IPS-15b (cell line): ENCODE results near the gene C18orf54.

Experiments
- H3K27me3 ChIP-seq: one replicate; pipeline ENCODE4 v1.6.1; 2013; ENCODE audit warnings: low read length; ENCODE audit not compliant: control insufficient read depth, insufficient read depth
- H3K36me3 ChIP-seq: one replicate; pipeline ENCODE4 v1.6.1; 2013; ENCODE audit warnings: low read length; ENCODE audit not compliant: control insufficient read depth, insufficient read depth
- H3K4me1 ChIP-seq: one replicate; pipeline ENCODE4 v1.6.1; 2013; ENCODE audit warnings: mild to moderate bottlenecking, low read length; ENCODE audit not compliant: control insufficient read depth, insufficient read depth
- H3K4me3 ChIP-seq: one replicate; pipeline ENCODE4 v1.5.1; 2013; ENCODE audit warnings: low read depth, low read length
- H3K9ac ChIP-seq: one replicate; pipeline ENCODE4 v1.6.1; 2013; ENCODE audit warnings: low read depth, mild to moderate bottlenecking, low read length
- H3K9me3 ChIP-seq: one replicate; pipeline ENCODE4 v1.6.1; 2013; ENCODE audit warnings: mild to moderate bottlenecking, low read length; ENCODE audit not compliant: control insufficient read depth, insufficient read depth

The C18orf54 gene

DNA sequence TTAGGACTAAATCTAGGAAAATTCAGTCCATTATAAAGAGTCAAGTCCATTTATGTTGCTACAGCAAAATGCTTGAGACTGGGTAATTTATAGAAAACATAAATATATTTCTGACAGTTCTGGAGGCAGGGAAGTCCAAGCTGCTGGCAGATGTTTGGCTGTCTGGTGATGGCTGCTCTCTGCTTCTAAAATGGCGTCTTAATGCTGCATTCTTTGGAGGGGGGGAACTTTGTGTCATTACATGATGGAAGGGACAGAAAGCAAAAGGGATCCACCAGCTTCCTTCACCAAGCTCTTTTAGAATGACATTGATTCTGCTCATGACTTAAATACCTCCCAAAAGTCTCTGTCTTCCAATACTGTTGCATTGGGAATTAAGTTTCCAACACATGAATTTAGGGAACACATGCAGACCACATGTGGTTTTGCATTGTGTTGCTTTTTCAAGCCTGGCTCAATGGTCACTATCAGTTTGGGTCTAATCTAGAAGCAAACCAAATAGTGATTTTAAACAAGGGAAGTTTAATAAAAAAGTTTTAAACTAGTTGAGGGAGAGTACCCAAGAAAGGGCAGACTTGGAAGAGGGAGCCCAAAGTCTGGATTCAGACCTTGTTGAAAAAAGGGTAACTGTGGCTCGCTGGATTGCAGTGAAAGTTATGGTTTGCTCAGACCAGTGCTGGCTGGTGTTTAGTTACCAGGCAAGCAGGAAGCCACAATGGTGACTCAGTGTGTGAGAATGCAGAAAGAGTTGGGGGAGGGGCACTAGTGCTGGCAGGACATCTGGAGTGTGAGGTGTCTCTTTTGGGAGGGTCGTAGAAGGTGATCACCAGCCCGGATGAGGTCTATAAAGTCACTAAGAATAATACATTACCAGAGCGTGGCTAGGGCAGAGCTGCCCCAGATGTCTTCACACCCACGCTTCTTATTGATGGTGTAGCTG is 30.8 kb downstream of the C18orf54 start:
- H3K9me3 ChIP-seq, result no peaks in the 10 kb centered on the region
- no peaks in the 10 kb centered on the region for H3K36me3 ChIP-seq
- H3K4me1 ChIP-seq, result peaks cover 20% of the 10 kb centered on the region
- no peaks in the 10 kb centered on the region for H3K27me3 ChIP-seq
- H3K9ac ChIP-seq, result no peak overlapping the region
- peak overlapping the region; percentile 4 for H3K4me3 ChIP-seq

DNA sequence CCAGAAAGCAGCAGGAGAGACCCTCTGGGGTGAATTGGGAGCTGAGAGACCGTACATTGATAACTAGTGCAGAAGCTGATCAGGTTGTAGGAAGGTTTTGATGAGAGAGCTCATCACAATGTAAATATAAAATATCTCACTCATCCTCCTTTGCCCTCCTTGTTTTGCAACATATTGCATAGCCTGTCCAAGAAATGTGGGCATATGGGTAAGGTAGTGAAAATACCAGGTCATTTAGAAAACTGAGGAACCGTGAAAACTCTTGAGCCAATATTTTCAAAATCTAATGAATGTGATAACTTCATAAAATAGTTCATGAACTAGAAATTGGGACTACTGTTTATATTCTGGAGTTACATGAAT is 31.4 kb downstream of the C18orf54 start:
- Histone ChIP-seq H3K9ac (no peak overlapping the region), H3K4me1 (peaks cover 20% of the 10 kb centered on the region)

DNA sequence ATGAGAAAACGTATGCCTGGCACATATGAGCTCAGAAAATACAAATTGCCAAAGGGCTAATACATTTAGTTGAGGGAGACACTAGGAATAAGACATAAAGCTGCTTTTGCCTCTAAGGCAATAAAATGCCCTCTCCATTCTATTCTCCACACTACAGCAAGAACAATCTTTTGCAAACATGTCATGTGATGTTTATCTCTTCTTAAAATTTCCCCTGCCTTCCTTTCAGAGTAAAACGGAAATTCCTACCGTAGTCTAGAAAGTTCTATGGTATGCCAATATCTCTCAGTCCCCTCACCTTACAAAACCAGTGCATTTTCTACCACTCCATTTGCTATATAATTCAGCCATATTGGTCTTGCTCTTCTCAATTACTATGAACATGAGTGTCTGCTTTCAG is 33.1 kb downstream of the C18orf54 start:
- Histone ChIP-seq H3K4me3 (no peak overlapping the region), H3K36me3 (no peaks in the 10 kb centered on the region), H3K4me1 (peaks cover 16% of the 10 kb centered on the region), H3K27me3 (no peaks in the 10 kb centered on the region), H3K9ac (no peak overlapping the region), H3K9me3 (no peaks in the 10 kb centered on the region)

More for the DNA sequence above, 31.4 kb downstream of the C18orf54 start:
- no peaks in the 10 kb centered on the region for H3K36me3 ChIP-seq
- H3K4me3 ChIP-seq, result no peak overlapping the region
- H3K9me3 ChIP-seq, result no peaks in the 10 kb centered on the region
- no peaks in the 10 kb centered on the region for H3K27me3 ChIP-seq

DNA sequence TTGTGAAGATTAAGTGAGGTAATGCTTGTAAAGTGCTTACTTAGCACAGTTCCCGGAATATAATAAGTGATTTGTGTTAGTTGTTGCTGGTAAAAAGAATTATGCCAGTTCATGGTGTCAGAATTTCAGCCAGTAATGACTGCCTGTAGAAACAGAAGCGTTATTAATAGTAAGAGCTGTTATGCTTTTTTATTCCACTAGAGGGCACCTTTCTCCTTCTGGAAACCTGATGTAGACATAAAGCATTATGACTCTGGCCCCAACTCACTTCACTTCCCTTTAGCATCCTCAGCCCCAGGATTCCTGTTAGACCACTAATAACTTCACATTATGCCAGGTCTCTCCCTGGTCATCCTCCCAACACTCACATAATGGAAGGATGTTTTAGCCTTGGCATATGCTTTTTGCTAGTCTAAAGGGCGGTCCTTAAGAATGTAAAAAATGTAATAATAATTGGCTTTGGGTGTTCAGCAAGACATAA is 34.9 kb downstream of the C18orf54 start:
- no peak overlapping the region for H3K9ac ChIP-seq
- H3K36me3 ChIP-seq, result no peaks in the 10 kb centered on the region
- H3K27me3 ChIP-seq, result no peaks in the 10 kb centered on the region
- H3K9me3 ChIP-seq, result no peaks in the 10 kb centered on the region
- H3K4me1 ChIP-seq, result peaks cover 12% of the 10 kb centered on the region
- H3K4me3 ChIP-seq, result no peak overlapping the region

DNA sequence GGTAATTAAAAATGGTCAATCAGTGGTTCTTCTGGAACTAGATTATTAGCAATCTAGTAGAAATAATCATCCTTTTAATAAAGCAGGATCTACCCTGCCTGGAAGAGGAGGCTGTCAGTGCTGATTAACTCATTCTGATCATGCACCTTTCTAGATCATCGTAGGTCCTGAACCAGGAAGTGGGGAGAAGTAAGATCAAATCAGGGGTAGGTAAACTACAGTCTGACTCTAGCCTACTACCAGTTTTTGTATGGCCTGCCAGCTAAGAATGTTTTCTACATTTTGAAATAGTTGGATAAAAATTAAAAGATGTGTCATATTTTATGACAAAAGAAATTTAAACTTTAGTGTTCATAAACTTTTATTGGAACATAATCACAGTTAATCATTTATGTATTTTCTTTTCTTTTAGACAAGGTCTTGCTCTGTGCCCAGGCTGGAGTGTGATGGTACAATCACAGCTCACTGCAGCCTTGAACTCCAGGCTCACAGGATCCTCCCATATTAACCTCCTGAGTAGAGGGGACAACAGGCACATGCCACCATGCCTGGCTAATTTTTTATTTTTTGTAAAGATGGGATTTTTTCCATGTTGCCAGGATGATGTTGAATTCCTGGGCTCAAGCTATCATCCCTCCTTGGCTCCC is 36.1 kb downstream of the C18orf54 start:
- Histone ChIP-seq H3K4me1 (peaks cover 5% of the 10 kb centered on the region), H3K9ac (no peak overlapping the region), H3K9me3 (no peaks in the 10 kb centered on the region), H3K36me3 (no peaks in the 10 kb centered on the region), H3K4me3 (no peak overlapping the region), H3K27me3 (no peaks in the 10 kb centered on the region)

DNA sequence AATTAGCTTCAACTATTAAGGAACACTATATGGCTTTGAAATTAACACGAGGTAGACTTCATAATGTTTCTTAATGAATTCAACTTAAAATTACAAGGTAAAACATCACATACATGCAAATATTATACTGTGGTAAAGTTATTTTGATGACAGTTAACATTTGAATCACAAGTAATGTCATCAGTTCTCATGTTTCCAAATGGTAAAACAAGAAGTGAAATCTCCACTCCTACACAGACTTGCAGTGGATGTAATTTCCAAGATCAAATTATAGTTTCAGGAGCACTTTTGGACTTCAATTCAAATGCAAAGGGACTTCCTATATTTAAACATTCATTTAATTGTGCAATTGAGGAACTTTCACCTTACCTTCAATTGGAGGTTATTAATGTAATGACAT is 39.1 kb downstream of the C18orf54 start:
- H3K9ac ChIP-seq, result no peak overlapping the region
- no peaks in the 10 kb centered on the region for H3K9me3 ChIP-seq
- no peaks in the 10 kb centered on the region for H3K36me3 ChIP-seq
- no peak overlapping the region for H3K4me3 ChIP-seq
- no peaks in the 10 kb centered on the region for H3K4me1 ChIP-seq
- no peaks in the 10 kb centered on the region for H3K27me3 ChIP-seq

DNA sequence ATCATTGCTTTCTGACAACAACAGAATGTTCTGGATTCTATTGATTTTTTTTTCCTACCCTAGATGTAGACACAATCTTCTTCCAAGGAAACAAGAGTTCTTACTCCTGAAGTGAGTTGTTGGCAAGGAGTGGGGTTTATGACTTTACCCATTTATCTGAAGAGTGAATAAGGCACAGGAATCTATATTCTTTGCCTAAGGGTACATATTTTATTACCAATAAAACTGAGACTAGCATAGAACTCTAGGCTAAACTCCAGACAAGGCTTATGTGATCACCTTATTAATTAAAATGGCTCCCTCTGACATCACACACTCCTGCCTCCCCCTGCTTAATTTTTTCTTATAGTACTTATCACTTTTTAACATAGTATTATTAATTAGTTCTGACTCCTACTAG is 47.6 kb downstream of the C18orf54 start:
- Histone ChIP-seq H3K36me3 (no peaks in the 10 kb centered on the region), H3K4me1 (no peaks in the 10 kb centered on the region), H3K27me3 (no peaks in the 10 kb centered on the region), H3K4me3 (no peak overlapping the region), H3K9ac (no peak overlapping the region), H3K9me3 (no peaks in the 10 kb centered on the region)

DNA sequence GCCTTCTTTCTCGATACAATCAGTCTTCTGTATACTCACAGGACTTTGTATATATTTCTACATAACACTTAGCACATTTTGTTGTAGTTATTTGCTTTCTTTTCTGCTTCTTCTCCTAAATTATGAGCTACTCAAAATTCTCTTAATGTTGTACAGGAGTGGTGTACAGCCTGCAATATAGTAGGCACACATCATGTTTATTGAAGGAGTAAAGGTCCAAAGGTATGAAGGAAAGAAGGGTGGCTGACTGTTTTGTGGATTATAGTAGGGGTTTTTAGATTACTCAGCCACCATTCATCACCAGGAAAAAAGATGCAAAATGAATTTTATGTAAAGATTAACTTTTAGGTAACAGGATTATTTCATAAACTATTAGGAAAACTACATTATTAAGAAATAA is 54.1 kb downstream of the C18orf54 start:
- H3K9me3 ChIP-seq, result no peaks in the 10 kb centered on the region

DNA sequence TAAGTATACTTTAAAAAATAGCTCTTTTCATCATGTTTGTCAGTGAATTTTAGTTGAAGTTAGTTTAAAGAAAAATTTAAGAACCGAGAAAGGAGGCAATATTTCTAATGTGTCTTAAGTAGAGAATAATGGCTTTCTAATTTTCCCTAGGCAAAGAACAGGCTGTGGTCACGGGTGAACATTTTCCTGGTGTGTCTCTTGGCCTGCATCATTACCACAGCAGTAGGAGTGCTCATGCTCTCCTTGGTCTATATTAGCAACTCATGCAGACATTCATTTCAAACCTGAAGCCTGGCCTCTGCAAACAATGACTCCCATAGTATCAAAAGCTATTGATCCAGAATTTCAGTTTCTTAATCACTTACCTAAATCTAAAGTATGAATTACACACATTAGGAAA is 57.4 kb downstream of the C18orf54 start:
- Histone ChIP-seq H3K4me1 (no peaks in the 10 kb centered on the region), H3K27me3 (no peaks in the 10 kb centered on the region), H3K9me3 (no peaks in the 10 kb centered on the region), H3K4me3 (no peak overlapping the region), H3K36me3 (no peaks in the 10 kb centered on the region), H3K9ac (no peak overlapping the region)

More for the DNA sequence above, 54.1 kb downstream of the C18orf54 start:
- Histone ChIP-seq H3K4me1 (no peaks in the 10 kb centered on the region), H3K36me3 (no peaks in the 10 kb centered on the region), H3K9ac (no peak overlapping the region), H3K27me3 (no peaks in the 10 kb centered on the region), H3K4me3 (no peak overlapping the region)

DNA sequence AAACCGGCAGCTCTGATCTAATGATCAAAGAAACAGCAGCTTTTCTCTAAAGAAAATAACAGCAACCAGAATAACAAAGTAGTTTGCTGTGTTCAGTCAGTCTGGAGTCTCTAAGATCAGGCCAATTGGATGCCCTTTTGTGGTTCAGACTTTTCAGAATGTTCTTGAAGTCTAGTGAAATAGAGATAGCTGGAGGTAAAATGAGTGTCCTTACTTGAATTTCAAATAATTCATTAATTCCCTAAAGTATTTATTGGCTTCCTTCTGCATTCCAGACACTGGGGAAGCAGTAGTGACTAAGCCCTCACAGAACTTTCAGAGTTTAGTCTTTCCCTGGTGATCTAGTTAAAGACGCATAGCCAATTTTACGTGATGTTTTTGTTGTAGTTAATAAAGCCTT is 58.7 kb downstream of the C18orf54 start:
- Histone ChIP-seq H3K27me3 (no peaks in the 10 kb centered on the region), H3K9ac (no peak overlapping the region), H3K36me3 (no peaks in the 10 kb centered on the region), H3K9me3 (no peaks in the 10 kb centered on the region), H3K4me1 (no peaks in the 10 kb centered on the region), H3K4me3 (no peak overlapping the region)

DNA sequence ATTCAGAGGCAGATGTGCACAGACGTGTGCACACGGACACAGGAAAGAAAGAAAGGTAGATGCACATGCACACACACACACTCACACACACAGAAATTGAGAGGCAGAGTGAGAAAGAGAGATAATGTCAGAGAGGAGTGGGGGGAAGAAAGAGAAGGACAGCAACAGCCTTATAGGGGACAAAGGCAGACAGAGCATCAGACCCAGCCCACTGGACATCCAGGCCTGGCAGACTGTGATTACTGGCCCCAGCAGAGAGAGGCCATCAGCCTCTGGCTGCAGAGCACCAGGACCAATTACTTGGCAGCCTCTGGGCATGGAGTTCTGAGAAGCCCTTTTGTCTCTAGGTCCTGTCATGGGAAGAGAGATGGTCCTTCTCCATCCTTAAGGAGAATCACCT is 66.1 kb downstream of the C18orf54 start:
- no peaks in the 10 kb centered on the region for H3K4me1 ChIP-seq
- no peak overlapping the region for H3K9ac ChIP-seq
- H3K9me3 ChIP-seq, result no peaks in the 10 kb centered on the region
- no peak overlapping the region for H3K4me3 ChIP-seq
- no peaks in the 10 kb centered on the region for H3K27me3 ChIP-seq
- H3K36me3 ChIP-seq, result no peaks in the 10 kb centered on the region
